Skeletal muscle tissue (tissue), 4 donors: ENCODE measurements around the gene C13orf42. TPM values are rescaled to one million over a fixed set of nuclear protein-coding genes. Genes with fewer than 3 reads are reported as not detected.

Experiments used
- H3K27ac ChIP-seq: one replicate; pipeline ENCODE4 v1.7.0; 2013; ENCODE audit warnings: mild to moderate bottlenecking, low read depth, low read length, inconsistent platforms
- H3K27me3 ChIP-seq, 3 donors: one replicate each; pipeline ENCODE4 v1.7.0; 2013; ENCODE audit warnings: low read length in 3 of 3; ENCODE audit not compliant: control insufficient read depth in 3 of 3, insufficient read depth in 3 of 3
- H3K36me3 ChIP-seq, 3 donors: one replicate each; pipeline ENCODE4 v1.7.0; 2013; ENCODE audit warnings: low read length in 3 of 3; ENCODE audit not compliant: control insufficient read depth in 3 of 3, insufficient read depth in 3 of 3
- H3K4me1 ChIP-seq, 3 donors: one replicate each; pipeline ENCODE4 v1.7.0; 2013; ENCODE audit warnings: low read length in 3 of 3, mild to moderate bottlenecking in 3 of 3; ENCODE audit not compliant: control insufficient read depth in 3 of 3, insufficient read depth in 3 of 3
- H3K4me3 ChIP-seq, 3 donors: one replicate each; pipeline ENCODE4 v1.7.0; 2013; ENCODE audit warnings: low read length in 3 of 3
- H3K9ac ChIP-seq, 3 donors: one replicate each; pipeline ENCODE4 v1.7.0; 2013; ENCODE audit warnings: low read length in 3 of 3, mild to moderate bottlenecking in 3 of 3, moderate library complexity in 2 of 3, low read depth in 1 of 3
- H3K9me3 ChIP-seq, 3 donors: one replicate each; pipeline ENCODE4 v1.7.0; 2013; ENCODE audit warnings: low read length in 3 of 3; ENCODE audit not compliant: control insufficient read depth in 3 of 3
- total RNA-seq: library from RNA; depleted of rRNA; stranded (reverse); fragments of >200 nt; gene quantifications from one replicate; pipeline ENCODE4 v1.2.3, GENCODE V29; 2014
- donor health status: Osteomylitis.

Gene C13orf42
- not detected for total RNA-seq

DNA sequence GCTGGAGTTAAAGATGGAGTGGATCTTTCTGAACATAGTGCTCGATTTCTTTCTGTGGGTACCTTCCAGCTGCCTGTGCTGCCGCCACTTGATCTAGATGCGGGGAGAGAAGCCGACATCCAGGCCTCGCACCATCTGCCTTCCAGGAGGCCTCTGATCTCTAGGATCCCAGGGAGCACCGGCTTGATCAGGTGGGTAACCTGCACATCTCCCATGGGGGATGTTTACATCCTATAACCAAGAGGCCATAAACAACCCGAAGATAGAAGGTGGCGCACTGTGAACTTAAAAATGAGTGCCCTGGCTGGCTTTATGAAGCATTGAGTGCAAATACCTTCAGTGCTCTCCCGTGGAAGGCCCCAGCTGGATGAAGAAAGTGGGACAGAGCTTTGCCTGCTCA lies at the start of gene C13orf42:
Gene C13orf42, minus strand, starts transcription at position 101 of the 400 bp plus-strand sequence. Its CDS starts 65 bp downstream, at position 36.
- Histone ChIP-seq H3K4me3 (no peak within 1 kb of the TSS), H3K9me3 (no peaks in the 10 kb centered on the region), H3K9ac (no peak within 1 kb of the TSS), H3K27me3 (peaks cover 0 to 4% (median 0%) of the 10 kb centered on the region in 3 donors), H3K36me3 (no peaks in the 10 kb centered on the region), H3K4me1 (no peaks in the 10 kb centered on the region), H3K27ac (no peak within 1 kb of the TSS)

GRCh38 chr13:51158880-51159518 lies 47.9 kb upstream of the C13orf42 start:
- no peaks in the 10 kb centered on the region for H3K27me3 ChIP-seq
- H3K4me3 ChIP-seq, result no peak overlapping the region
- no peaks in the 10 kb centered on the region for H3K4me1 ChIP-seq
- no peak overlapping the region for H3K27ac ChIP-seq
- no peaks in the 10 kb centered on the region for H3K9me3 ChIP-seq
- H3K9ac ChIP-seq, result no peak overlapping the region
- H3K36me3 ChIP-seq, result no peaks in the 10 kb centered on the region

- Histone ChIP-seq H3K27me3 (no peaks in the 10 kb centered on the region), H3K4me1 (no peaks in the 10 kb centered on the region), H3K9me3 (no peaks in the 10 kb centered on the region), H3K4me3 (no peak overlapping the region), H3K36me3 (no peaks in the 10 kb centered on the region), H3K9ac (no peak overlapping the region), H3K27ac (no peak overlapping the region)
These were observed 47.3 kb upstream of the C13orf42 start for GRCh38 chr13:51158365-51158764.

GRCh38 chr13:51156648-51157047 lies 45.6 kb upstream of the C13orf42 start:
- Histone ChIP-seq H3K9me3 (no peaks in the 10 kb centered on the region), H3K27ac (no peak overlapping the region), H3K4me3 (no peak overlapping the region), H3K27me3 (no peaks in the 10 kb centered on the region), H3K4me1 (no peaks in the 10 kb centered on the region), H3K9ac (no peak overlapping the region), H3K36me3 (no peaks in the 10 kb centered on the region)

DNA sequence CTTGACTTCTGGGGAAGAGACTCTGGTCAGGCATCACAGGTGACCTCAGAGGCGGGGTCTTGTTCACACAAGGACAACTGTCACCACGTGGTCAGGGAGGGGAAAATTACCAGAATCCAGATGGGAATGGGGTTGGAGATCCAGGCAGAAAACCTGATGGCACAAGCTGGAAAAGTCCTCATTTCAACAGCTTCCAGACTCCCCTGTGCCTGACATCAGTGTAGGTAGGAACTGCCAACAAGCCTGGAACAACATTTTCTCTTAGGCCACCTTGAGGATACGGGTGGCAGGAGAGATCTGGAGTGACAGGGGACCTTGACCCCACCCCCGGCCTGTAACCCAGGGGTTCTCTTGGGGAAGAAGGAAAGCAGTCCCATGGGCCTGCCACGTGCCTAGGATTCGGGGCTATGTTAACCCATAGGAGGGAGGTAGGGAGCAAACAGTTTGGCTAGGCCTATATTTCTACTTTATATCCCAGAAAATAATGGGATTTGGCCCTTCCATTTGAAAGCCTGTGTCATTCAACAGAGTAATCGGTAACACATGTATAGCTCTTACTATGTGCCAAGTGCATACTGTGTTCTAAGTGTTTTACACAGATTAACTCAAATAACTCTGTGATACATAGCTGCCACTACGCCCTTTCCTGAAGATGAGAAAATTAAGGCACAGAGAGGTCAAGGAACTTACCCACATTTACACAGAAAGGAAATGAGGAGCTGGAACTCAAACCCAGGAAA lies 44.9 kb upstream of the C13orf42 start:
- H3K4me1 ChIP-seq, result no peaks in the 10 kb centered on the region
- no peaks in the 10 kb centered on the region for H3K9me3 ChIP-seq
- no peaks in the 10 kb centered on the region for H3K36me3 ChIP-seq
- no peak overlapping the region for H3K9ac ChIP-seq
- H3K4me3 ChIP-seq, result no peak overlapping the region
- no peaks in the 10 kb centered on the region for H3K27me3 ChIP-seq
- H3K27ac ChIP-seq, result no peak overlapping the region

- H3K4me1 ChIP-seq, result no peaks in the 10 kb centered on the region
- H3K9me3 ChIP-seq, result no peaks in the 10 kb centered on the region
- no peak overlapping the region for H3K4me3 ChIP-seq
- no peak overlapping the region for H3K27ac ChIP-seq
- H3K36me3 ChIP-seq, result no peaks in the 10 kb centered on the region
- H3K9ac ChIP-seq, result no peak overlapping the region
- H3K27me3 ChIP-seq, result no peaks in the 10 kb centered on the region
These were observed 44.1 kb upstream of the C13orf42 start for GRCh38 chr13:51155161-51155560.

DNA sequence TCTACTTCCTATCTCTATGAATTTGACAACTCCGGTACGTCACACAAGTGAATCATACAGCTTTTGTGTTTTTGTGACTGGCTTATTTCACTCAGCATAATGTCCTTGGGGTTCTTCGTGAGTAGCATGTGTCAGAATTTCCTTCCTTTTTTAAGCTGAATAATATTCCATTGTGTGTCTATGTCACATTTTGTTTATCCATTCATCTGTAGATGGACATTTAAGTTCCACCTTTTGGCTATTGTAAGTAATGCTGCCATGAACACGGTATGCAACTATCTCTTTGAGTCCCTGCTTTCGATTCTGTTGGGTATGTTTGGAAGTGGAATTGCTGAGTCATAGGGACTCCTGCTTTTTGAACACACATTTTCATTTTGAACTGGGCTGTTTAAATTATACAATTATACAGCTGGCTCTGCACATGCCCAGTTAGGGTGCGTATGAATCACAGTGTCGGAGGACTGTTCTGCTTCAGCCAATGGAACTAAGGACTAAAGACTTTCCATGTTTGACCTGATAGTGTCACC lies 43.0 kb upstream of the C13orf42 start:
- H3K27ac ChIP-seq, result no peak overlapping the region
- H3K9me3 ChIP-seq, result no peaks in the 10 kb centered on the region
- H3K27me3 ChIP-seq, result no peaks in the 10 kb centered on the region
- H3K4me1 ChIP-seq, result no peaks in the 10 kb centered on the region
- H3K9ac ChIP-seq, result no peak overlapping the region
- no peak overlapping the region for H3K4me3 ChIP-seq
- no peaks in the 10 kb centered on the region for H3K36me3 ChIP-seq

- H3K4me3 ChIP-seq, result no peak overlapping the region
- no peaks in the 10 kb centered on the region for H3K9me3 ChIP-seq
- H3K9ac ChIP-seq, result no peak overlapping the region
- no peaks in the 10 kb centered on the region for H3K36me3 ChIP-seq
- no peaks in the 10 kb centered on the region for H3K27me3 ChIP-seq
- H3K27ac ChIP-seq, result no peak overlapping the region
- no peaks in the 10 kb centered on the region for H3K4me1 ChIP-seq
These were observed 42.5 kb upstream of the C13orf42 start for GRCh38 chr13:51153527-51153926.

- Histone ChIP-seq H3K4me3 (no peak overlapping the region), H3K4me1 (no peaks in the 10 kb centered on the region), H3K27ac (no peak overlapping the region), H3K9me3 (no peaks in the 10 kb centered on the region), H3K36me3 (no peaks in the 10 kb centered on the region), H3K27me3 (no peaks in the 10 kb centered on the region), H3K9ac (no peak overlapping the region)
These were observed 41.6 kb upstream of the C13orf42 start for GRCh38 chr13:51152701-51153100.

DNA sequence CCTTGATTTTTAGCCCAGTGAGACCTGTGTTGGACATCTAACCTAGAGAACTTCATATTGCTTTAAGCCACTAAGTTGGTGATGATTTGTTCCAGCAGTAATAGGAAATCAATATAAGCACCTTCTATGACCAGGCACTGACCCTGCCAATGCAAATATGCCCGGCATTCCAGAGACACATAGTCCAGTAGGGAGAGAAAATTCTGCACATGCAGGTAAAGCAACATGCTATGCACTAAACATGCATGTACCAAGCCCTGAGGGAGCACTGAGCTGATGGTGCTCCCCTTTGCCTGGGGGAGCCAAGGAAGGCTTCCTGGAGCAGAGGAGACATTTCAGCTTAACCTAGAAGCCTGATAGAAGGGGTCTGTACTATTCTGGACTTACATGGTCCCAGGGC lies 40.4 kb upstream of the C13orf42 start:
- Histone ChIP-seq H3K27ac (no peak overlapping the region), H3K27me3 (no peaks in the 10 kb centered on the region), H3K4me3 (no peak overlapping the region), H3K36me3 (no peaks in the 10 kb centered on the region), H3K9ac (no peak overlapping the region), H3K4me1 (no peaks in the 10 kb centered on the region), H3K9me3 (no peaks in the 10 kb centered on the region)
